ENCODE measurements around the gene RABGAP1L.
A peak's percentile ranks its signal among the peaks of the same experiment; 100 is the strongest.

RABGAP1L gene

GRCh38 chr1:174900317-174900716 lies 741.0 kb downstream of the RABGAP1L start:
- DNase-seq = no peak

- no peak for DNase-seq
Measured at GRCh38 chr1:174902531-174903099, 743.3 kb downstream of the RABGAP1L start.

- DNase-seq = no peak
Measured at GRCh38 chr1:174911606-174912005, 752.3 kb downstream of the RABGAP1L start.

GRCh38 chr1:174912264-174912663 lies 752.9 kb downstream of the RABGAP1L start:
- DNase-seq = no peak

DNA sequence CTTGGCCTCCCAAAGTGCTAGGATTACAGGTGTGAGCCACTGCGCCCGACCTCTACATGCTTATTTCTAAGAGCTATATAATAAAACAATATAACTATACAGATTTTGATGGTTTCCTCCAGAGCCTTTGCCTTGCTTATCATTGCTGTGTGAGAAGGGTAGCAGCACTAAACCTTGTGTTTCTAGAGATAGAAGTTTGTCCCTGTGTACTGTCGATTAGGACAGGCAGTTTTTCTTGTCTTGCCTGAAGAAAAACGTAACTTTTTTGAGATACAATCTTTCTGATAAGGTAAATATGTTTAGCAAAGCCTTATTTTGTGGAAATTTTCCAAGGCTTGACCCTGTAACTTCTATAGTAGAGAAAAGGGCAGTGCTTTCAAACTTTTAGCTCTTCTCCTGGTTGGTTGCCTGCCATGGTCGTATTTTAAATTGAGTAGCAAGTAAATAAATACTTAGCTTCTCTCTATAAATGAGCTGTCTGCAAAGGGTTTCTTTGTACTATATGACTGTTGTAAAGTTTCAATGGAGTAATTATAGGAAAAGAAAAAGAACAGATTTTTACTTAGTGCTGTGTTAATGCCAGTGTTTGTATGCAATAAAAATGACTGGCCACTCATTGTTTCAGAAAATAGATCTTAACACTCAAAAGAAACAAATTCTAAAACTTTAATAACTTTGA lies 754.0 kb downstream of the RABGAP1L start:
- DNase-seq = no peak

DNA sequence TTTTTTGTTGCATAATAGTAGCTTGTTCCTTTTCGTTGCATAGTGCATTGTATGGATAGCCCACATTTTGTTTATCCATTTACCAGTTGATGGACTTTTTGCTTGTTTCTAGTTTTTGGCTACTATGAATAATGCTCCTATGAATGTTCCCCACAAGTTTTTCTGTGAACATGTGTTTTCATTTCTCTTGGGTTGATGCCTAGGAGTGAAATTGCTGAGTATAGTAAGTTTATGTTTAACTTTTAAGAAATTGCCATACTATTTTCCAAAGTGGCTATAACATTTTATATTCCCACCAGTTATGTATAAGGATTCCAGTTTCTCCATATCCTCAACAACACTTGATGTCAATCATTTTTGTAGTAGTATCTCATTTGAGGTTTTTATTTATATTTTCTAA lies 755.7 kb downstream of the RABGAP1L start:
- DNase-seq = no peak

- peak; percentile 12 for DNase-seq
Measured at GRCh38 chr1:174916846-174917245, 757.5 kb downstream of the RABGAP1L start.

DNA sequence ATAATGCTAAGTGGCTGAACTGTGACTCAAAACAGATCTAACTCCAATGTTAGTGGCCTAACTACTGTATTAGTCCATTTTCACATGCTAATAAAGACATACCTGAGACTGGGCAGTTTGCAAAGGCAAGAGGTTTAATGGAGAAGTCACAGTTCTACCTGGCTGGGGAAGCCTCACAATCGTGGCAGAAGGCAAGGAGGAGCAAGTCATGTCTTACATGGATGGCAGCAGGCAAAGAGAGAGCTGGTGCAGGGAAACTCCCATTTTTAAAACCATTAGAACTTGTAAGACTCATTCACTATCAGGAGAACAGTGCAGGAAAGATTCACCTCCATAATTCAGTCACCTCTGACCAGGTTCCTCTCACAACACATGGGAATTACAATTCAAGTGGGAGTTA lies 760.8 kb downstream of the RABGAP1L start:
- no peak for DNase-seq

DNA sequence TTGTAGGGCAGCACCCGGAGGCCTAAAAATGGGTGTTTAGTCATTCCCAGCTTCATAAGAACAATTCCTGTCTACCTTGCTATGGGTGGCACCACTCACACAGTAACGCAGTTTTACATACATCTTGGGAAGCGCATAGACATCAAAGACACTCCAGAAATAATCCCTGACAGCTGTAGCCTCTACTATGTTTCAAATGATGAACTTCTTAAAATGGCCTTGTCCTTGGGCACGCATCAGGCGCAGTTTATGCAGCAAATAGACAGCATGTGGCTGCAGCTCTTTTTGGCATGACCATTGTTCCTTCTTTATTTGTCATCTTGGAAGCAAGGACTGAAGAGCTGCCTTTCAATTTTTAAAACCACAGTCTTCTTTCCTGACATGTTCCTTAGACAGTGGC lies 762.8 kb downstream of the RABGAP1L start:
- no peak for DNase-seq

DNA sequence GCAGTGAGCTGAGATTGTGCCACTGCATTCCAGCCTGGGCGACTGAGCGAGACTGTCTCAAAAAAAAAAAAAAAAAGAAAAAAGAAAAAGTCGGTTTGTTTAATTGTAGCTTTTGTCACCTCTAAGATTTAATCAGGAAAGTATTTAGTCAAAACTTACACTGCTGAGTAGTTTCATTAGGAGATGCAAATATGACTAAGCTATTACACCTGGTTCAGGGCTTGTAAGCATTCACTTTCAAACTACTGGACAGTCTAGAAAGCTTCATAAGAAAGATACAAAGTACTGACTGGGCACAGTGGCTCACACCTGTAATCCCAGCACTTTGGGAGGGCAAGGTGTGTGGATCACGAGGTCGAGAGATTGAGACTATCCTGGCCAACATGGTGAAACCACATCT lies 764.5 kb downstream of the RABGAP1L start:
- no peak for DNase-seq

DNA sequence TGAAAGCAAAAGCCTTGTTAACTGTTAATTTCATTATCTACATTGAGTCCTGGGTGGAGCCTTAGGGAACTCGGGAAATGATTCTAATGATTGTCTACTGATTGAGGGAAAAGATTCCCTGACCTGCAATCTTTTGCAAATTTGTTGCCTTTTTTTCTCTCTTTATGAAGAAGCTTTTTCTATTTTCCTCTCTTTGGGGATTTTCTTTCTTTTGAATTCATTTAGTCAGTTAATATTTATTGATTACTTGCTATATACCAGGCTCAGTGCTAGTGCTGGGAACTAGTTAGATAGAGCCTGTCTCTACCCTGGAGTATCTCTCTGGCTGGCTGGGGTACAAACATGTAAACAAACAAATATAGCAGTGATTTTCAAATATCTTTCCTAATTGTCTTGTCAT lies 769.2 kb downstream of the RABGAP1L start:
- DNase-seq = no peak

DNA sequence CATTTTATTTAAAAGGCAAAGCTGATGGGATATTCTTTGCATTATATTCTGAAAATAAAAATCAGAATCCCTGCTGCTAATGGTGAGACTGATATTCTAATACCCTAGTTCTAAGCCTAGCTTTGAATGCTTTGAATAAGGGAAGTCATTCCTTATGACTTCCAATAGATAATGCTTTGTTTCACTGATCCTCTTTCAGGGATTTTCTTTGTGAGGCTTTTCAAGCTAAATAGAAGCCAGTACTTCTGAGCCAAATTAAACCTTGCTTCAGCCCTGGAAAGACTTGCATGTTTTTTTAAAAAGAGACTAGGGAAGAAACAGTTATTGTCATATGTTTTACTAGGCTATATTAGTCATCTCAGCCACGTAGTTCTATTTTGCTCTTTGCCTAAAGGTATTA lies 771.9 kb downstream of the RABGAP1L start:
- DNase-seq = no peak

DNA sequence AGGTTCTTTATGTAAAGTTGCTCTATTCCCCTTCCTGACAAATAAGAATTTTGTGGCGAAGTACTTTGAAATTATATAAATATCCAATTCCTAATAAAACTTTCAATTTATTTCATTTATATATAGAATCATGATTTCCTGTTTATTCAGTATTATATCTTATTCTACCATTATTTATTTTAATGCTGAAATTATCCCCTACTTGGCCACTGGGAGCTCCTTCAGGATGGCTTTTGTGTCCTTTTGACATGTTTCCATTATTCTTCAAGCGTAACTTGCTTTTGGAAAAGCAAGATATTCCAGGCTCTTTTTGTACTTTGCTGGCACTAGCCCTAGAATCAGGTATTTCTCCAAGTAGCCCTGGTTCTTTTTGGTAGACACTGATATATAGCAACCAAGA lies 773.3 kb downstream of the RABGAP1L start:
- no peak for DNase-seq

- DNase-seq = no peak
Measured at GRCh38 chr1:174935961-174936727, 776.8 kb downstream of the RABGAP1L start.

DNA sequence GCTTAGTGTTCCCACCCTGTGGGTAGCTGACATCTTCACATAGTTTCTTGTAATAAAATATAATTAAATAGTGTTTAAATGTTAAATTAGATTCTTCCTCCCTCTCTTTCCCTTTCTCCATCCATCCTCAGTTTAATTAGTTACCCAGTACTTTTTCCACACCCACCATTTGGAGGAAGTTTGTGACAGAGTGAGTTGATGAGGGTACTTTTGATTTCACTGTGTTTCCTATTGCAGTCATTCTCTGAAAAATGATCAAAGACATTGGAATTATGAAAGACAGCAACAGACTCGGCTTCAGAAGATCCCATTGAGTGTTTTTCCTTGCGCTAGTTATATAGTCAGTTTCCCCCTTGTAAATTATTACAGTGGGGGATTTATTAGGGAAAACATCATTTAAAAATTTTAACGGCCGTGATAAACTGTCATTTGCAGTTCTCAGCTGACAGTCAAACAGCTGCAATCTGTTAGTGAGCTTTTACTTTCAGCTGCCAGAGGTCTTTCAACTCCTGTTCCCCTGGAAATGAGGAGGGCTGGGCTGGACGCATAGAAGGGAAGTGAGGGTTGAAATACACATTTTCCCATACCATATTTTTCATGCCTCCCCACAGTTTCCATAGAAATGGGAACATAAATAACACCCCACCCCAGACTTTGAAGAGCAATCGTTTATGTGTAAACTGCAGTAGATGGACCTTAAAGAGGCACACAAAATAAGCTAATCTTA lies 779.1 kb downstream of the RABGAP1L start:
- DNase-seq = no peak

- DNase-seq = no peak
Measured at GRCh38 chr1:174939775-174940545, 780.6 kb downstream of the RABGAP1L start.

- no peak for DNase-seq
Measured at GRCh38 chr1:174940646-174941175, 781.4 kb downstream of the RABGAP1L start.

- no peak for DNase-seq
Measured at GRCh38 chr1:174942547-174943255, 783.4 kb downstream of the RABGAP1L start.

- DNase-seq = no peak
Measured at GRCh38 chr1:174946031-174946430, 786.7 kb downstream of the RABGAP1L start.

DNA sequence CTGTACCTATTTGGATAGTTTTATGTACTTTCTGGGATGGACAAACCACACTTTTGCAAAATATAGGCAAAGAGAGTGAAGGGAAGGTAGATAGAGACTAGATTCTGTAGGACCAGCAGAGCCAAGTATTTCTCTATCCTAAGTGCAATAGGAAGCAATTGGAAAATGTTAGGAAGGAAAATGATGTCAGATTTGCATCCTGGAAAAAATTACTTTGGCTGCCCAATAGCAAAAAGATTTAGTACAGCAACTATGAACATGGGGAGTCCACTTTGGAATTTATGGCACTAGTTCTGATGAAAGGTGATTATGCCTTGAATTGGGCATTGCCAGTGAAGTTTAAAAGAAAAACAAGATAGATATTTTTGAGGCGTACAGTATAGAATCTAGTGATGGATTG lies 789.7 kb downstream of the RABGAP1L start:
- DNase-seq = no peak

DNA sequence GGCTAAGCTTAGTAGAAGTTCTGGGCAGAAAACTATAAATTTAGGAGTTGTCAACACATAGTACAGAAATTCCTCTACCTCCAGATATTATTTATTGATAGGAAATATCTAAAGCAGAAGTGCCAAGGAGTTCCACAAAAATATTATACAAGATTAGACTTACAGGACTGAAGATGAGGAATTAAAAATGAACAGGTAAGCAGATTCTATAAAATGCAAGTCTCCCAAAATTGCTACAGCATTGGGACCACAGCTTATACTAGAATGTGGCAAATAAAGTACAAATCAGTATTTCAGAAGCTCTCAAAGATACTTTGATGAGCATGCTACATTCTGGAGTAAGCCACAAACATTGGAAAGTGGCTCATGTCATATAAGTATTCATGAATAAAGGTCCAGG lies 790.3 kb downstream of the RABGAP1L start:
- DNase-seq = no peak
